AG10803 (cell line): ENCODE measurements around the gene MYNN.

ENCODE experiments used
- DNase-seq: peaks from one replicate; pipeline ENCODE4 v3.0.0; 2010; ENCODE audit warnings: low read depth
- H3K4me3 ChIP-seq: 2 replicates; pipeline ENCODE4 v1.5.1; 2011; ENCODE audit warnings: mild to moderate bottlenecking, low read length, control low read depth
- TF ChIP-seq, protein P1 (sequence below): conservative IDR thresholded peaks from 2 replicates; pipeline ENCODE4 v1.5.1; 2011; ENCODE audit warnings: mild to moderate bottlenecking, low read length, control low read depth, inconsistent platforms

MYNN gene

DNA sequence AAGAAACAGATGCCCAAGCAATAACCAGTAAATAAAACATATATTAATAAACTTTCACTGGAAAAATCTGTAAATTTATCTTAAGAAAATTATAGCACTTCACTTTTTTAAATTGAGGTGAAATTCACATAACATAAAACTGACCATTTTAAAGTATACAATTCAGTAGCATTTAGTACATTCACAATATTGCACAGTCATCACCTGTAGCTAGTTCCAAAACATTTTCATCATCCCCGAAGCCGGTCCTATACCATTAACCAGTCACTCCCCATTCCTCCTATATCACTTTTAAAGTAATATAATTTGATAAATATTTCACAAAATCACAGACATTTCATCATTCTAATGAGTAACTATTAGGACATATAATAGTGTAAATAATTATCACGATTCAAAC is 31.5 kb downstream of the MYNN start:
- DNase-seq = no peak
- H3K4me3 ChIP-seq = no peak overlapping the region
- TF ChIP-seq, protein P1, sequence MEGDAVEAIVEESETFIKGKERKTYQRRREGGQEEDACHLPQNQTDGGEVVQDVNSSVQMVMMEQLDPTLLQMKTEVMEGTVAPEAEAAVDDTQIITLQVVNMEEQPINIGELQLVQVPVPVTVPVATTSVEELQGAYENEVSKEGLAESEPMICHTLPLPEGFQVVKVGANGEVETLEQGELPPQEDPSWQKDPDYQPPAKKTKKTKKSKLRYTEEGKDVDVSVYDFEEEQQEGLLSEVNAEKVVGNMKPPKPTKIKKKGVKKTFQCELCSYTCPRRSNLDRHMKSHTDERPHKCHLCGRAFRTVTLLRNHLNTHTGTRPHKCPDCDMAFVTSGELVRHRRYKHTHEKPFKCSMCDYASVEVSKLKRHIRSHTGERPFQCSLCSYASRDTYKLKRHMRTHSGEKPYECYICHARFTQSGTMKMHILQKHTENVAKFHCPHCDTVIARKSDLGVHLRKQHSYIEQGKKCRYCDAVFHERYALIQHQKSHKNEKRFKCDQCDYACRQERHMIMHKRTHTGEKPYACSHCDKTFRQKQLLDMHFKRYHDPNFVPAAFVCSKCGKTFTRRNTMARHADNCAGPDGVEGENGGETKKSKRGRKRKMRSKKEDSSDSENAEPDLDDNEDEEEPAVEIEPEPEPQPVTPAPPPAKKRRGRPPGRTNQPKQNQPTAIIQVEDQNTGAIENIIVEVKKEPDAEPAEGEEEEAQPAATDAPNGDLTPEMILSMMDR = no peak

DNA sequence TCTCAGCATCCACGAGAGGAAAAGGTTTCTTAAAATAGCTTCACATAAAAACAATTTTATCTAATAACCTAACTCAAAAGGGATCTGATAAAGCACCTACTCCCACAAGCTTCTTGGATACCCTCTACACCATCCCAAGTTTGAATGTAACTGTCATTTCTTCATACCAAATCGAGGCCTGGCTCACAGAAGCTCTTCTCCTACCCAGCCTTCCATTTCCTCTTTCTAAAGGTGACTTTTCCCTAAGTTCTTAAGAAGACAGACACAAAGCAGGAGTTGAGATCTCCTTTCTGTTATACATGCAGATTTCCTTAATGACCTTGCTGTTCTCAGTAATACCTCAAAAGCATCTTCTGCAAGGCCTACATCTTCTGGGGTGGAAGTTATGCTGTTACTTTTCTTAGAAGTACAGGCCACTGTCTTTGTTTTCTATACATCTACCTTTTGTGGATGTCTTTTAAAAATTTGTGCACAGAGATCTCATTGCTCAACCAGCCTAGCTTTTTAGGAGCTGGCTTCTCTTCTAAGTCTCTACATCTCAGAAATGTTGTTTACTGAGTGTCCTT is 36.1 kb downstream of the MYNN start:
- H3K4me3 ChIP-seq = no peak overlapping the region
- TF ChIP-seq, protein P1 = no peak
- no peak for DNase-seq

DNA sequence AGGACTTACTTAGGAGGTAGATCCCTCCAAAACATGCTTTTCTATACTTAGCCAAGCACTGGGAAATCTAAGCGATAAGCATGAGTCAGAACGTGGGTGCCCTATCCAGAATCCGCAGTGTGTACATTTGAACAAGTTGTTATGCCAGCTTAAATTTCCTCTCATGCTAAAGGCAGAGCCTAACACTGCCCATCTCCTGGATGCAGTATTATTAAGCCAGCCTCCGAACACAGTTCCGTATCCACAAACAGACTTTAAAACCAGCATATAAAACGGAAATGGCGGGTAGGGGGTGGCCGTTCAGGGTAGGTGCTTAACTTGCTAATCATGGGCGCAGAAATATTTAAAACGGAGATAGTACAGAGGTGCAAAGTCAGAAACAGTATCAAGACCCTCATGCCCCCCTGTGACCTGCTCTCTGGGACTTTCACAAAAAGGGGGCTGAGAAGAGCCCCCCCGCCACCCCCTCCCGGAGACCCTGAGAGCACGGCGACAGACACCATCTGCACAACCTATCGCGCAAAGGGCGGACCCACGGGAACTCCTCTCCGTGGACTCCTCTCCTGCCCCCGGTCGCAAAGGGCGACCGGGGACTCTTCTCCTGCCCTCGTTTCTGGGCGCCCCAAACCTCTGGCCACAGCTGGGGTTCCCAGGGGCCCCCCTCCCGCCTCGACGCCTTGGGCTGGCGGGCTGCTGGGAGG is 38.6 kb downstream of the MYNN start:
- DNase-seq = peak; percentile 42
- peak overlapping the region; percentile 64 for H3K4me3 ChIP-seq
- TF ChIP-seq, protein P1 = no peak

DNA sequence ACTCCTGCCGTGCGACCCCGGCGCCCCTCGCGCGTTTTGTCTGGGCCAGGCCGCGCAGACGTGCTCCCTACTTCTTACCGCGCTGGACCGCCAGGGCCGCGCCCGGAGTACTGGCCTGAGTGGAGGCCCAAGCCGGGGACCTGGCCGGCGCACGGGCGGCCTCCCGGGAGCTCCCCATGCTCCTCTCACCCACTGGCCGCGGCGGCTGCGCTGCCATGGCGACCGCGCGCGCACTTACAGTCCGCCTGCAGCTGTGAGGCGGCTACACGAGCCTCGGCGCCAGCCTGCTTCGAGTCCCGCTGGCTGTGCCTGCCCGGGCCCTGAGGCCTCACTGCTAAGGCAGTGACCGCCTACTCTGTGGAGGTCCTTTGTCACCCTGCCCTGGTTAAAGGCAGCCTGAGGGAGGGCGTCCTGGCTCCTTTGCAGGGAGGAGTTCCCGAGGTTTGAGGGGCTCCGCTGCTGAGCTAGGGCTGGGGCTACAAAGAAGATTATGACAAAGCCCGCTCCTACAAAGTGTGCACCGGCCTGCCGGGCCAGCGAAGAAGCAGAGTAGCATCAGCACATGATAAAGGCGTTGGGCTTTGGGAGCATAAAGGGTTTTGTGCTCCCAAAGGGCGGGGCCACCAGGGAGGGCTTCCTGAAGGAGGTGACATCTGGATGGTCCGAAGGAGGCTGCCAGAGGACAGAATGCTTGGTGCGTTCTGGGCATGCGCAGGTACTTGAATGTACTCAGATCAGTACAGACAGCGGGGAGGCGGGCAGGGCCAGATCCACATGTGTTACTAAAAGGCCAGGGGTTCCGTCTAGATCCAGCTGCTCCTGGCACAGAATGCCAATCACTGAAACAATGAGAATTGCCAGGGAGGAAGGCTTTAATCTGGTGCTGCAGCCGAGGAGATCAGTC is 39.4 kb downstream of the MYNN start, which contains the start of the genes LRRC34 and LRRIQ4:
TSS of gene LRRC34 (minus strand) at position 573 of the 904 bp plus-strand sequence. CDS start at position 217, 356 bp downstream.
TSS of gene LRRIQ4 (plus strand) at position 539 of the 904 bp plus-strand sequence. CDS start 9,052 bp downstream, outside the sequence.
- peak within 1 kb of the TSS; percentile 64 for H3K4me3 ChIP-seq
- peak; percentile 73 for DNase-seq
- TF ChIP-seq, protein P1 = no peak

DNA sequence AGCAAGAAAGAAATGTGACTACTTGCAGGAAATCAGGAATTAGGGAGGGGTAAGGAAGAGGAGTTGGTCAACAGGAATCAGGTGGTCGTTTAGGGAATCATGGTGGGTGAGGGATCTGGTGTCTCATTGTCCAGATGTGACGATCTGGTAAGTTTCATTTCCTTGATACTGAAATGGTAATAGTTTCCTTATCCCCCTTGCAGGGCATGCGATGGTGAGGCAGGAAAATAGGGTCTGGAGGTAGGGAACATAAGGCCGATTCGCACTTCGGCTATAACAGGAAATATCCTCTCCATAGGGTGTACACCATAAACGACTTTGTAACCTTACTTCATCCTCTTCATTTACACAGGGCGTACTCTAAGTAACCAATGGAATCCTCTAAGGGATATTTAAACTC is 40.1 kb downstream of the MYNN start:
- DNase-seq = no peak

DNA sequence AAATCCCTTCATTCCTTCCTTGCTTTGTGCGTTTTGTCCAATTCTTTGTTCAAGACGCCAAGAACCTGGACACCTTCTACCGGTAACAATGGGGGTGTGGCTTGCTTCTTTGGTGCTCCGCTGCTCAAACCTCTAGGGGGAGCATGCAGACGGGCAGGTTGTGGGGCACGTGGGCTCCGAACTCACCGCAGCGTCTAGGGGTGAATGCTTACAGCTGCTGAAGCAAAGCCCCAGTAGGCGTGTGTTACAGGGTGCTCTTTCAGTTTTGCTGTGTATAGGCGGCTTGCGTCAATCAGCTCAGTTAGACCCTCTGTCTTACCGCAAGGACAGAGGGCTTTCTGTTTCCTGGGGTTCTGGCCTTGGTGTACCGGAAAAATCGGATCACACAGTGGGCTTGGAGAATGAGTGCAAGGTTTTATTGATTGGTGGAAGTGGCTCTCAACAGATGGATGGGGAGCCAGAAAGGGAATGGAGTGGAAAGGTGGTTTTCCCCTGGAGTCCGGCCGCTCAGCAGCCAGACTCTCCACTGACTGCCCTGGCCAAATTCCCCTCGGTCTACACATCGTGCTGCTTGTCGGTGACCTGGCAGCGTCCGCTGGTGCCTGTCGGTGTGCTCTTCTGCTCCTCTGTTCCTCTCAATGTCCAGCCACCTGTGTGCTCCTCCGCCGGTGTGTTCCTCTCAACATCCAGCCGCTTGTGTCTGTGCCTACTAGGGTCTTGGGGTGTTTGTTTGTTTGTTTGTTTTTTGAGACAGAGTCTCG is 40.7 kb downstream of the MYNN start:
- TF ChIP-seq, protein P1 = peak; percentile 39
- DNase-seq = no peak
- H3K4me3 ChIP-seq = peak overlapping the region; percentile 64

More for the DNA sequence above, 40.1 kb downstream of the MYNN start:
- peak overlapping the region; percentile 64 for H3K4me3 ChIP-seq
- TF ChIP-seq, protein P1 = no peak
